OCI-LY1 (cell line): Measurements from ENCODE around the gene CHN1.

Experiments used
- H2AFZ ChIP-seq: fragments of 200-600 bp; sonication (generic), shearing (Covaris generic); 2 replicates; pipeline ENCODE4 v1.6.0; 2014; ENCODE audit warnings: antibody characterized with exemption, mild to moderate bottlenecking, low read length
- H3F3A ChIP-seq: fragments of 200-600 bp; sonication (generic), shearing (Covaris generic); 2 replicates; pipeline ENCODE4 v1.6.0; 2014; ENCODE audit warnings: mild to moderate bottlenecking, antibody characterized with exemption, low read length, moderate library complexity; ENCODE audit not compliant: insufficient read depth
- H3K27ac ChIP-seq: fragments of 200-600 bp; sonication (generic); 2 replicates; pipeline ENCODE4 v1.5.1; 2014; ENCODE audit warnings: low read length, mixed run types, mild to moderate bottlenecking, low read depth; ENCODE audit not compliant: poor library complexity, severe bottlenecking
- H3K27me3 ChIP-seq: fragments of 200-600 bp; sonication (generic); 2 replicates; pipeline ENCODE4 v1.6.0; 2014; ENCODE audit warnings: antibody characterized with exemption, mild to moderate bottlenecking, low read length, moderate library complexity; ENCODE audit not compliant: insufficient read depth
- H3K36me3 ChIP-seq: fragments of 200-600 bp; sonication (generic); 2 replicates; pipeline ENCODE4 v1.6.1; 2014; ENCODE audit warnings: mild to moderate bottlenecking, antibody characterized with exemption, low read length, moderate library complexity, mixed read lengths; ENCODE audit not compliant: insufficient read depth
- H3K4me1 ChIP-seq: fragments of 200-600 bp; sonication (generic); 2 replicates; pipeline ENCODE4 v1.5.1; 2014; ENCODE audit warnings: mild to moderate bottlenecking, low read length, moderate library complexity; ENCODE audit not compliant: insufficient read depth, severe bottlenecking
- H3K4me2 ChIP-seq: fragments of 200-600 bp; sonication (generic), shearing (Covaris generic); 2 replicates; pipeline ENCODE4 v1.6.1; 2014; ENCODE audit warnings: low read length
- H3K4me3 ChIP-seq: fragments of 200-600 bp; sonication (generic); 2 replicates; pipeline ENCODE4 v1.5.1; 2014; ENCODE audit warnings: low read length, low read depth, mild to moderate bottlenecking, mixed read lengths; ENCODE audit not compliant: poor library complexity, severe bottlenecking
- H3K79me2 ChIP-seq: fragments of 200-600 bp; shearing (Covaris generic); 2 replicates; pipeline ENCODE4 v1.6.1; 2016; ENCODE audit warnings: mixed run types, low read length, mixed read lengths; ENCODE audit not compliant: insufficient read depth
- H3K9ac ChIP-seq: fragments of 200-600 bp; sonication (generic), shearing (Covaris generic); 2 replicates; pipeline ENCODE4 v1.6.1; 2014; ENCODE audit warnings: mild to moderate bottlenecking, low read length, mixed read lengths
- H3K9me2 ChIP-seq: fragments of 200-600 bp; sonication (generic), shearing (Covaris generic); 2 replicates; pipeline ENCODE4 v1.6.1; 2014; ENCODE audit warnings: low read depth, mild to moderate bottlenecking, low read length, mixed read lengths
- H3K9me3 ChIP-seq: fragments of 200-600 bp; shearing (Covaris generic); 2 replicates; pipeline ENCODE4 v1.6.1; 2014; ENCODE audit warnings: low read length, mixed read lengths
- H4K20me1 ChIP-seq: fragments of 200-600 bp; sonication (generic), shearing (Covaris generic); 2 replicates; pipeline ENCODE4 v1.6.0; 2016; ENCODE audit warnings: mild to moderate bottlenecking, low read length; ENCODE audit not compliant: insufficient read depth
- EZH2 ChIP-seq: fragments of 200-600 bp; sonication (generic), shearing (Covaris generic); IDR thresholded peaks from 2 replicates; pipeline ENCODE4 v1.8.0; 2017; ENCODE audit warnings: borderline replicate concordance, mixed run types, mild to moderate bottlenecking, antibody characterized with exemption, low read length, moderate library complexity, mixed read lengths
- TF ChIP-seq, protein P1 (sequence below): fragments of 200-600 bp; sonication (generic), shearing (Covaris generic); IDR thresholded peaks from 2 replicates; pipeline ENCODE4 v1.5.1; 2017; ENCODE audit warnings: mild to moderate bottlenecking, antibody characterized with exemption, low read length, moderate library complexity, mixed read lengths

CHN1 gene

DNA sequence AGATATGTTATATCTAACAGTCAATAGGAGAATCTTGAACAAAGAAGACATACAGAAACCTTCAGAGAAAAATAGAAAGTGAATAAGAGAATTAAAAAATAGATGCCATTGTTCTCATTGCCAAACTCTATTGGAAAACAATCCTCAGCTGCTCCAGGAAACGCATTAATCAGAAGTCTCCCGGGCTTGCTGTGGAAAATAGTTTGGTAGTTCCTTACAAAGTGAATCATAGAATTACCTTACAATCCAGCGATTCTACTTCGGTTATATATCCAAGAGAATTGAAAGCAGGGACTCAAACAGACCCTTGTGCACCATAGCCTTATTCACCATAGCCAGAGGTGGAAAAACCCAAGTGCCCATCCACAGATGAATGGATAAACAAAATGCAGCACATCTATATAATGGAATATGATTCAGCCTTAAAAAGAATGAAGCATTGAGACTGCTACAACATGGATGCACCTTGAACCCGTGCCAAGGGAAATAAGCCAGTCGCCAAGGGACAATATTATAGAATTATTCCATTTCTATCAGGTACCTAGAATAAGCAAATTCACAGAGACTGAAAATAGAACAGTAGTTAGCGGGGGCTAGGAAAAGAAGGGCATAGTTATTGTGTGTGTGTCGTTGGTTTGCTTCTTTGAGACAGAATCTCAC is 219.0 kb downstream of the CHN1 start:
- H3K9me3 ChIP-seq: no peaks in the 10 kb centered on the region
- no peak overlapping the region for H3K4me3 ChIP-seq
- no peaks in the 10 kb centered on the region for H4K20me1 ChIP-seq
- no peaks in the 10 kb centered on the region for H3K36me3 ChIP-seq
- peaks cover 21% of the 10 kb centered on the region for H3K4me1 ChIP-seq
- no peak overlapping the region for H2AFZ ChIP-seq
- H3K9ac ChIP-seq: no peak overlapping the region
- no peaks in the 10 kb centered on the region for H3K9me2 ChIP-seq
- no peak overlapping the region for H3K4me2 ChIP-seq
- no peaks in the 10 kb centered on the region for H3F3A ChIP-seq
- no peaks in the 10 kb centered on the region for H3K79me2 ChIP-seq
- TF ChIP-seq EZH2: no peak
- TF ChIP-seq, protein P1, sequence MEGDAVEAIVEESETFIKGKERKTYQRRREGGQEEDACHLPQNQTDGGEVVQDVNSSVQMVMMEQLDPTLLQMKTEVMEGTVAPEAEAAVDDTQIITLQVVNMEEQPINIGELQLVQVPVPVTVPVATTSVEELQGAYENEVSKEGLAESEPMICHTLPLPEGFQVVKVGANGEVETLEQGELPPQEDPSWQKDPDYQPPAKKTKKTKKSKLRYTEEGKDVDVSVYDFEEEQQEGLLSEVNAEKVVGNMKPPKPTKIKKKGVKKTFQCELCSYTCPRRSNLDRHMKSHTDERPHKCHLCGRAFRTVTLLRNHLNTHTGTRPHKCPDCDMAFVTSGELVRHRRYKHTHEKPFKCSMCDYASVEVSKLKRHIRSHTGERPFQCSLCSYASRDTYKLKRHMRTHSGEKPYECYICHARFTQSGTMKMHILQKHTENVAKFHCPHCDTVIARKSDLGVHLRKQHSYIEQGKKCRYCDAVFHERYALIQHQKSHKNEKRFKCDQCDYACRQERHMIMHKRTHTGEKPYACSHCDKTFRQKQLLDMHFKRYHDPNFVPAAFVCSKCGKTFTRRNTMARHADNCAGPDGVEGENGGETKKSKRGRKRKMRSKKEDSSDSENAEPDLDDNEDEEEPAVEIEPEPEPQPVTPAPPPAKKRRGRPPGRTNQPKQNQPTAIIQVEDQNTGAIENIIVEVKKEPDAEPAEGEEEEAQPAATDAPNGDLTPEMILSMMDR: no peak
- H3K27me3 ChIP-seq: no peaks in the 10 kb centered on the region
- H3K27ac ChIP-seq: no peak overlapping the region

DNA sequence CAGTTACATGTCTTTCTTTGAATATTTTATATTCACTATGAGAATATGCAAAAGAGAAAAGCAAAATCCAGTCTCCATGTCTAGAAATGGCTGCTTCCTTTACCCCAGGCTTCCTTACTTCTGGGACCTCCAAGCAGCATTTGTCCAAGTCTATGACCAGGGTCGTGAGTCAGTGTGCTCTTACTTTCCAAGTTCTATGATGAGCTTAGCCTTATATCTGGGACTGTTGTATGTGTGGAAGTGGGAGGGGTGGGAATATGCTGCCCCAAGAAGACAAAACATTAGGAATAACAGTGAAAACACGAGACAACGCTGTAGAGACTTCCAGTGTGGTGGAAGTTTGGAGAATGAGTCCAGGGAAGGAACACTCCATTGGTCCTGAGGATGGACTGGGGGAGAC is 219.7 kb downstream of the CHN1 start:
- no peak overlapping the region for H3K4me2 ChIP-seq
- H3K9ac ChIP-seq: no peak overlapping the region

DNA sequence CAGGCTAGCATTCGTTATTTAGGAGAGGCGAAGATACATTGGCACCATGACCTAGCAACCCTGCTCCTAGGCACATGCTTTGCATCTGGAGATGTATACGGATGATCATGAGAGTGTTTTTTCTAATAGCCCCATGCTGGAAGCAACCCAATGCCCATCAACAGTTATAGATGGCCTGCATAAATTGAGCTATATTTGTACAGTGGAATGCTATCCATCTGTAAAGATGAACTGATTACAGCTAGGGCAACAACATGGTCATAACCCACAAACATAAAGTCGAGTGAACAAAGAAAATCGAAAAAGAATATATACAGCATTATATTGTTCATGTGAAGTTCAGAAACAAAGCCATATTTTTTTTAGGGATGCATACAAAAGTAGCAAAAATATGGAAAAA is 220.3 kb downstream of the CHN1 start:
- Histone ChIP-seq H3K4me2 (no peak overlapping the region), H3K27ac (no peak overlapping the region), H3K79me2 (no peaks in the 10 kb centered on the region), H3K36me3 (no peaks in the 10 kb centered on the region), H4K20me1 (no peaks in the 10 kb centered on the region), H3K4me3 (no peak overlapping the region), H3K27me3 (no peaks in the 10 kb centered on the region), H2AFZ (no peak overlapping the region), H3K9me2 (no peaks in the 10 kb centered on the region), H3K9me3 (no peaks in the 10 kb centered on the region), H3K9ac (no peak overlapping the region), H3F3A (no peaks in the 10 kb centered on the region), H3K4me1 (peaks cover 21% of the 10 kb centered on the region)
- TF ChIP-seq EZH2: no peak
- TF ChIP-seq, protein P1: no peak

More for the DNA sequence above, 219.7 kb downstream of the CHN1 start:
- H3K9me3 ChIP-seq: no peaks in the 10 kb centered on the region
- H3F3A ChIP-seq: no peaks in the 10 kb centered on the region
- no peak overlapping the region for H3K27ac ChIP-seq
- H3K27me3 ChIP-seq: no peaks in the 10 kb centered on the region
- no peaks in the 10 kb centered on the region for H3K36me3 ChIP-seq
- H3K4me3 ChIP-seq: no peak overlapping the region
- no peaks in the 10 kb centered on the region for H3K79me2 ChIP-seq
- H4K20me1 ChIP-seq: no peaks in the 10 kb centered on the region
- peaks cover 21% of the 10 kb centered on the region for H3K4me1 ChIP-seq
- H3K9me2 ChIP-seq: no peaks in the 10 kb centered on the region
- no peak overlapping the region for H2AFZ ChIP-seq
- TF ChIP-seq, protein P1: no peak
- no peak for TF ChIP-seq EZH2
